Inflammatory macrophage (primary cell): ENCODE results near the gene NUDT14.

Source experiments
- DNase-seq, 2 donors: peaks; one replicate each; pipeline ENCODE4 v3.0.0-alpha.2; 2020 to 2022

NUDT14 gene

DNA sequence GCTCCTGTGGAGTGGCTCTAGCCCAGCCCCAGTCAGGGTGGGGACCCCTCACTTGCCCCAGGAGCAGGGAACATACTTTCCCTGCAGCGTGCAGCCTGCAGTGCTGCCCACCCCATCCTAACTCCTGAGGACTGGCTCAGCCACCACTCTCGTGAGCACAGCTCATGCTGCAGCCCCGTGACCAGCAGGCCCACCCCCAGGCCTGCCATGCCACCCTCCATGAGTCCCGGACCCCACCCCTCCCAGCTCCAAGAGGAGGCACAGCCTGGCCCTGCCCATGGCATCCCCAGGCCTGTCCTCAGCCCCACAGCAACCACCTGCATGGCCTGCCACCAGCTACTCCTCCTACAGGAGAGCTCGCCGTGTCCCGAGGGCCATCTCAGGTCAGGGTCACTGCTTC is 8.6 kb downstream of the NUDT14 start:
- DNase-seq = no peak

DNA sequence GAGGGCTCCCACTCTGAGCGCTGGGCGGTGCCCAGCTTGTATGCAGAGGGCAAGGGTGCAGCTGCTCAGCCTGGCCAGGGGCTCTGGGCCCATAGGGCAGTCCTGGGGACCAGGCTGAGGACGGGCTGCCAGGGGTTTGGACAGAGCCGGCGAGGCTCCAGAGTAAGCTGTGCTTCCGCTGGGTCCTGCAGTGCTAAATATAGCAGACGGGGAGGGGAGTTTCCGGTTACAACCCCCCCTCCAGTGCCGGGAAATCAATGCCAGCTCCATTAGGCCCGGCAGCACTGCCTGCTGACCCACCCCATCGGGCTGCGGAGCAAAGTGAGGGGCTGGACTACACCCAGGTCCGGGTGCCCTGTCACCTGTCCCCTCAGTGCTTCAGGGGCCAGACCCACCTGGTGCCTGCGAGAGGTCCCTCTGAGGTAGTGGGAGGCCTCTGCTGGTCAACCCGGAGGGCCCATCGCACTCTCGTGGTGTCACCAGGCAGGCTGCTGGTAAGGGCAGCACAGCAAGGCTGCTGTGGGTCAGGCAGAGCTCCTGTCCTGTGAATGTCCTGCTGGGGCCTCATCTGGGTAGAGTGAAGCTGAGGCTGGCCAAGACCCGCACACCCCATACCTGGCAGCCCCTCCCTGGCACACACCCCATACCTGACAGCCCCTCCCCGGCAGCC is 10.0 kb downstream of the NUDT14 start:
- no peak for DNase-seq

- no peak for DNase-seq
Measured at GRCh38 chr14:105169776-105170655, 11.1 kb downstream of the NUDT14 start.

DNA sequence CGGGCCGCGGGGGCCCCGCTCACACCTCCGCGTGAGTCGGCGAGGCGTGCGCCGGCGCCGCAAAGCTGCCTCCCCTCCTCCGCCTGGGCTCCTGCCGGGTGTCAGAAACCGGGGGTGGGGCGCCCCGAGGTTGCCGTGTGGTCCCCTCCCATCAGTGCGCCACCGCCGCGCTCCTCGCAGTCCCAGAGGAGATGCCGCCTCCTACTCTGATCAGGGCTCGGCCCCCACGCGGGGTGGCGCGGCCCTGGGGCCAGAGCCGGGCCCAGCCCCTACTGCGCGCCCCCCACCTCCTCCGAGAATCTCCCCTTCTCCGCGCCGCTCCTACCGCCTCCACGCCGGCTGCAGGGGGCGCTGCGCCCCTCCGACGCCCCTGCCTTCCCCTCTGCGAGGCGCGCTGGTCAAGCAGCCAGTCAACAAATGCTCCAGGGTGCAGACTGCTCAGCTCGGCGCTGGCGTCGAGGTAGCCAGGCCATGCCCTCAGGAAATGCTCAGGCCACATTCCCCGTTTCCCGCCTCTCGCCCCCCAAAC is 12.1 kb downstream of the NUDT14 start:
- DNase-seq = no peak

- DNase-seq = no peak
Measured at GRCh38 chr14:105168496-105168978, 12.6 kb downstream of the NUDT14 start, which contains the start of gene JAG2. Gene JAG2 (minus strand): TSS chr14:105168776. CDS start chr14:105168420, 356 bp downstream.

- no peak for DNase-seq
Measured at GRCh38 chr14:105168093-105168420, 13.1 kb downstream of the NUDT14 start.

DNA sequence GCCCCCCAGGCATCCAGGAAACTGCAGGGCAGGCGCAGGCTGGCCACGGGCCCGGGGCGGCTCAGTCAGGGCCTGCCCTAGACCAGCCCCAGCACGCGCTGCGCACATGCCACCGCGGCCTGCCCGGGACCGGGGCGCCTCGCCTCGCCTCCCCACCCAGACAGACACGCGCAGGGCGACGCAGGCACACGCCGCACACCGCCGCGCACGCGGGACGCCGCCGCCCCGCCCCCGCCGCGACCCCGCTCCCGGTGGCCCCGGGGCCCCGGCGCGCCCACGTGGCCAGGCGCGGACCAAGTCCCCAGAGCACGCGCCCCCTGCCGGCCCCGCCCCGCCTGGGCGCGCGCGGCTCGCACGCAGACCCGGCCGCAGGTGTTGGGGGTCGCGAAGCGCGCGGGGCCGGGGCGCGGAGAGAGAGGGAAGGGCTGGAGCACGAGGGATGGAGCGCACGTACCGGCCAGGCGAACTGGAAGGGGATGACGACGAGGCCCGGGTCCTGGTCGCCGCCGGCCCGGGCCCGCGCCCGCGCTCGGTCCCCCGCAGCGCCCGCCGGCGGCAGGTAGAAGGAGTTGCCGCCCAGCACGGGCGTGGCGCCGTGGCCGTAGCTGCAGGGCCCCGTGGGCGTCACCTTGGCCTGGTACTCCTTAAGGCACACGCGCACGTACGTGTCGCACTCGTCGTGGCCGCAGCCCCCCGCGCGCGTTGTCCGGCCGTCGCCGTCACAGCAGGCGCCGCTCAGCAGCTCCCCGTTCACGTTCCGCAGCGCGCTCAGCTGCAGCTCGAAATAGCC is 13.6 kb downstream of the NUDT14 start:
- no peak for DNase-seq

GRCh38 chr14:105166571-105167302 is 14.4 kb downstream of the NUDT14 start:
- no peak for DNase-seq

DNA sequence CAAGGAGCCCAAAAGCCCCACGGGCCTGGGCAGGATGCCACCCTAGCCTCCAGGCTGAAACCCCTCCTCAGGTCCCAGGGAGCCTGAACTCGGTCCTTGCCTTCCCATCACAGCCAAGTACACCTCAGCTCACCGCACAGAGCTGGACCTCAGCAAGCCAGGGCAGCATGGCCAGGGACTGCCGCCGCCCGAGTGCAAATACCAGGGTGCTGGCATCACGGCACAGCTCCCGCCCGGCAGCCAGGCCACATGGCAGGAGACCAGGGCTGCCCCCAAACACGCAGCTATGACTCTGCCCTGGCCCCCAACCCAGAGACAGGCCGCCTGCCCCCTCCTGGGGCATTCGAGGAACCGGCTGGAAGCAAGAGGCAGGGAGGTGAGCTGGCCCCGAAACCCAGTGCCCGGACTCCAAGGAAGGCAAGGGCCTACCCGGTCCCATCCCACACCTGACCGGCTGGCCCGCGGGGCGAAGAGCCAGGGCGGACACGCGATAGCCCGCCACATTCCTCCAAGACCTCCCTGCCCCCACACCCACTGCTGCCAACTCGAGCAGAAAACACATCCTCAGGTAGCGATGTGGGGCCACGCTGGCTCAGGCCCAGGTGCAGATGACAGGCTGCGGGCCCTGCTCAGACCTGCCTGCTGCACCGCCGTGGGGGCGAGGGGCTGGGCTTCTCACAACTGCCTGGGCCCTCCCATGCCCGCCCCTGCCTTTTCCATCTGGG is 15.2 kb downstream of the NUDT14 start:
- no peak for DNase-seq

DNA sequence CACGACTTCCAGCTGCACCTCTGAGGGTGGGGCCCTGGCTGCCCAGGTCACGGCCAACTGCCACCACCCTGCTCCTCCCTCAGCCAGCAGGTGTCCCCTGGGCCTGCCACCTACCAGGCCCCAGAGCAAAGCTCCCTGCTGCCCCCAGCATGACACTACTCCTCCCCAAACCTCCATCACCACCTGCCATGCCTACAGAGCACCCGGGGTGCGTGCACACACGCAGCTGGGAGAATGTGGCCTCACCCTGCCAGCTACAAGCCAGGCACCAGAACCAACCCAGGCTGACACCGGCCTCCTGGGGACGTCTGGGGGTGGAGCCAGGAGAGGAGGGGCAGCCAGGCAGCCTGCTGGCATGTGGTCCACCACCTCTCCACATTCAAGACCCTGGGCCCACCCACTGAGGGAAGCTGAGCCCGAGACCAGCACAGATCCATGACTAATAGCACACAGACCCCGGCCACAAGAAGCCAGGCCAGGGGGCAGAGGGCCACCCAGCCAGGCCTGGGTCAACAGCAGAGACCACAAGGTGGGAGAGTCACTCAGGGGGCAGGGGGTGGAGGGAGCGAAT is 15.9 kb downstream of the NUDT14 start:
- no peak for DNase-seq

GRCh38 chr14:105163040-105163742 is 17.9 kb downstream of the NUDT14 start:
- DNase-seq = no peak

- DNase-seq = no peak
Measured at GRCh38 chr14:105162669-105162979, 18.5 kb downstream of the NUDT14 start.

GRCh38 chr14:105161964-105162668 is 19.0 kb downstream of the NUDT14 start:
- no peak for DNase-seq

DNA sequence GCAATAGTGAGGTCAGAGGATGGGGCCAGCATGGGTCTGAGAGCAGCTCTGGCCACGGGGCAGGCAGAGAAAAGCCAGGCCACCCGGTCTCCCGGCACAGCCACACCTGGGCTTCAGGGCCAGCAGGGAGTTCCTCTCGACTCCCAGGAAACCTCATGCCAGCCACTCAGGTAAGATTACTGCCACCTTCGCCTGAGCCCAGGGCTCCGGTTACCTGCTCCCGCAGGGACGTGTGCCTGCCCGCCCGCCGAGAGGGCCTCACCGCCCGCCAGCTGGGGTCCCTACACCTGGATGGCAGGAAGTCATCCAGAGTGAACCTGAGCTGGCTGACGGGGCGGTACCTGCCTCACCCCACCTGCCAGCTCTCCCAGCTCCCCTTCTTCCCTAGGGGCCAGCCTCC is 19.8 kb downstream of the NUDT14 start:
- no peak for DNase-seq

DNA sequence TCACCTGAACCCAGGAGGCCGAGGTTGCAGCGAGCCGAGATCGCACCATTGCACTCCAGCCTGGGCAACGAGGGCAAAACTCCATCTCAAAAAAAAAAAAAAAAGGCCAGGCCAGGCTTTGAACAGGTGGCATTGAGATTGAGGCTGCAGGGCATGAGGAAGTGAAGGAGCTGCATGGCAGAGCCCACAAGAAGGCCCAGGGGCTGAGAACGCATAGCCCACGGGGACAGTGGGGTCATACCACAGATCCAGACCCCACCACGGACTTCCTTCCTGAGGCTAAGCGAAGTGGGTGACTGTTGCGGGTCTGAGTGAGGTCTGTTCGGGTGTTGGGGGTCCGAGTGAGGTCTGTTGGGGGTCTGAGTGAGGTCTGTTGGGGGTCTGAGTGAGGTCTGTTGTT is 20.3 kb downstream of the NUDT14 start:
- DNase-seq = no peak

DNA sequence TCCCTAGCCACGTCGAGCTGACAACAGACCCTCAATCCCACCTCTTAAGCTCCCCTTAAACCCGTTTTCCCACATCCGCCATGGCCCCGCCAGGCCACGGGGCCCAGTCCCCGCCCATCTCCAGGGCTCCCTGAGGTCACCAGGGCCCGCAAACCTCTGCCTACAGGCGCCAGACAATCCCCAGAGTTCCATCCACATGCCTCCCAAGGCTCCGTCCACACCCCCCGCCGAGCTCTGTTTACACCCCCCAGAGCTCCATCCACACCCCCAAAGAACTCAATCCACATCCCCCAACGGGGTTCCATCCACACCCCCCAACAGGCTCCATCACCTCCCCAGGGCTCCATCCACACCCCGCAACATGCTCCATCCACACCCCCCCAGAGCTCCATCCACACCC is 21.8 kb downstream of the NUDT14 start:
- DNase-seq = no peak

- DNase-seq = no peak
Measured at GRCh38 chr14:105158794-105159193, 22.3 kb downstream of the NUDT14 start.

GRCh38 chr14:105157872-105158271 is 23.2 kb downstream of the NUDT14 start:
- no peak for DNase-seq

- DNase-seq = no peak
Measured at GRCh38 chr14:105156414-105157375, 24.4 kb downstream of the NUDT14 start.
